Nucleus accumbens (tissue), 56 donors: ENCODE data around the gene IQGAP3.

Experiments
- DNase-seq, 56 donors: peaks; one replicate each; lab custom pipeline; 2025; lab: John Stamatoyannopoulos, UW

IQGAP3 gene

GRCh38 chr1:156486421-156487344, 85.7 kb downstream of the IQGAP3 start:
- DNase-seq: peak in 48 of 56 donors; percentile 16 to 94 (median 68)

DNA sequence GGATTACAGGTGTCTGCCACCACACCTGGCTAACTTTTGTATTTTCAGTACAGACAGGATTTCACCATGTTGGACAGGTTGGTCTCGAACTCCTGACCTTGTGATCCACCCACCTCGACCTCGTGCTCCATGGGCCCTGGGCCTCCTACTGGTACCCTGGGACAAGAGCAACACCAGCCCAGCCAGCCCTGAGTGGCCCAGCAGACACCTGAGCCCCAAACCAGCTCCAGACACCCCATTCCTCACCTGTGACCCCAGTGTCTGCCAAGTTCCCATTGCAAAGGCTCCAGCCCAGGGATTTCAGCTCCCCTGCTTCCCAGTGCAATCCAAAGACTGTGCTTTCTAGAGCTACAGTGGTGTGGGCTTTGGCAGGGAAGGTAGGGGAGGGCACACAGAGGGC, 86.4 kb downstream of the IQGAP3 start:
- no peak for DNase-seq

DNA sequence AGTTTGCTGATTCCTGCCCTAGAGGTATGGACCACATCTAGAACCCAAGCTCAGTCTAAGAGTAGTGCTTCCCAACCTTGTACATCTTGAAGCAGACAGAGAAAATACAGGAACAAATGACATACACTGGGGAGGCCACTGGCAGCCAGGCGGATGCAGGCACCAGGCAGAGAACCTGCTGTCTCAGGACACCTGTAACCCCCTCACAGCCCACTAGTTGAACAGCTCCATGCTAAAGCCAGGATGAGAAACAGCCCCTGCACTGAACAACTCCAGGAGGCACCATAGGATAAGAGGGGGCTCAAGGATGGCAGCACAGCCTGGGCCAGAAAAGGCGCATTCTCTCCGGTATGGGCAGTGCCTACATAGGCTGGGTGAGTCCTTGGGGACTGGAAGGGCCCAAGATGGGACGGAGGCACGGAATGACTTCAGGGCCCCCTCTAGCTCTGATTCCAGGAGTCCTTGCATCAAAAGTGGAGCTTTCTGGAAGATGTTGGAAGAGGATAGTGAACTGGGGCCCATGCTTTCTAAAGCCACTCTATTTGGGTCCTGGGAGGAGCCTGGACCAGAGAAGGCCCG, 87.8 kb downstream of the IQGAP3 start:
- no peak for DNase-seq

DNA sequence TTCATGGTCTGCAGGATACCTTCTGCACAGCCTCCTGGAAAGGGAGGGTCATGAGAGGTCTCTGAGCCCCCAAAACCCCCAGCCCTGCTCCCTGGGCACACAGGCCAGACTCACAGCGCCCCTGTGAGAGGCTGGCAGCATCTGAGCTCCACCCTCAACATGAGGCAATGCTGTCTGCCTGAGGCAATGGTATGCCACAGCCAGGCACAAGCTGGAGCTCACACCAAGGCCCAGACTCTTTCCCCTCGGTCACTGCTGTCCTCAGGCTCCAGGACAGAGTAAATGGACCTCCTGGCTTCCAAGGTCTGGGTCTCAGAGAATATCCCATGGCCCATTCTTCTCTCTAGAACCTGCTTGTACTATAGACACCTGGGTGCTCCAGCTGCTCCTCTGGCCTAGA, 89.0 kb downstream of the IQGAP3 start:
- no peak for DNase-seq

GRCh38 chr1:156482276-156482675, 90.1 kb downstream of the IQGAP3 start:
- DNase-seq: no peak

DNA sequence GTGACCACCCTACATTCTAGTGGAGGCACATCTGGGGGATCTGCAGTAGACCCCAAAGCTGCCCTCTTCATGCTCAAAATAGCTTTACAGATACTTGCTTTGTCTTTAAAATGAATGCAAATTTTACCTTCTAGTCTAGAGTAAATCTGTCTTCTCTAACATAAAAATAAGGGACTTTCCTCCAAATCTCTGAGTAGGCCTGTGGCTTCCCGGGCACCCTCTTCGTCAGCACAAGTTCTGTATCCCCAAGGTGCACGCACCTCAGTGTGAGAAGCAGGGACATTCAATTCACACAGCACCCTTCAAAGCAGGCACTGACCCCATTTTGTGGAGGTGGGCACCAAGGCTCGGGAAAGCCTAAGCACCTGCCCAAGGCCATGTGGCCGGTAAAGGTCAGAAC, 90.8 kb downstream of the IQGAP3 start:
- no peak for DNase-seq

DNA sequence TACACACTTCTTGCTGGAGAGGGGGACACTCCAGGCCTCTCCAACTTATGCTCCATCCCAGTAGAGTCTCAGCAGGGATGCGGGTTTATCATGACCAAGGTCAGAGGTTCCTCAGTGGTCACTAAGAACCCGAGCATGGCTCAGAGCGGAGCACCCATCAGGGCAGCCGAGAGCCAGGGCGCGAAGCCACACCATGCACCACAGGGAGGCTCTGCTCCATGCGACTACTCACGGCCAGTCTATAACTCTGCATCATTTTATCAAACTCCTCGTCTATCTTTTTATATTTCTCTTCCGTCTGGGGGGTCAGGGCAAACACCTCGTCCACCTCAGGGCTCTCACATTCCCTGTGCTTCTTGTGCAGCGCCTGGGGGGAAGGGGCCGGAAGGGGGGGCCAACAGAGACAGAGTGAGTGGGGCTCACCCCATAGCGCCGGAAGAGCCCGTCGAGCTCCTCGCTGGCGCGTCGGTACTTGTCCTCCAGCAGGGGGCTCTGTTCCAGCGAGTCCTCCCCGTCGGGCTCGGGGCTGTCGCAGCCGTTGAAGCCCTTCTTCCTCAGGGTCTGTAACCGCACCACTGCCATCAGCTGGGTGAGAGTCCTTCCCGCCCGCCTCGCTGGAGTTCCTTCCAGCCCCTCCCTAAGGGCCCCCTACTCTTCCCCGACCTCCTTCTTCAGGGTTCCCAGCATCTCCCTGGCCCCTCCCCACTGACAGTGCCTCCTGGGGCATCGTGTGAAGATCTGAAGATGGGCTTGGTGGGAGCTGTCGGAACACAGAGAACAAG, 91.8 kb downstream of the IQGAP3 start:
- peak in 30 of 56 donors; percentile 11 to 69 (median 39) for DNase-seq

DNA sequence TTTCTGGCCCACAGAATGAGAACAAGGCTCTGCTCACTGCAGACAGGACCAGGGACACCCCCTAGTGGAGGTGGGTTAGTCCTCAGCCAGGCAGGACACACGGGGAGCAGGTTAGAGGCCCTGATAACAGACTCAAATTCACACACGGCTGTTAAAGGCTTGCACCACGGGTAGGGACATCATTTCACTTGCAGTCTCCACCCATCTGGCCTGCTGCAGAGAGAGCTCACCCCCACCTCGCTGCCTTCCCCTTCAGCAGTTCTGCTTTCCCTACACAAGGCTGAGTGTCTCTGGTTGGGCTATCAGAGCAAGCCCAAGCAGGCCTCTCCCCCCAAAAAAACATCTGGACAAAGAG, 92.4 kb downstream of the IQGAP3 start:
- DNase-seq: no peak

DNA sequence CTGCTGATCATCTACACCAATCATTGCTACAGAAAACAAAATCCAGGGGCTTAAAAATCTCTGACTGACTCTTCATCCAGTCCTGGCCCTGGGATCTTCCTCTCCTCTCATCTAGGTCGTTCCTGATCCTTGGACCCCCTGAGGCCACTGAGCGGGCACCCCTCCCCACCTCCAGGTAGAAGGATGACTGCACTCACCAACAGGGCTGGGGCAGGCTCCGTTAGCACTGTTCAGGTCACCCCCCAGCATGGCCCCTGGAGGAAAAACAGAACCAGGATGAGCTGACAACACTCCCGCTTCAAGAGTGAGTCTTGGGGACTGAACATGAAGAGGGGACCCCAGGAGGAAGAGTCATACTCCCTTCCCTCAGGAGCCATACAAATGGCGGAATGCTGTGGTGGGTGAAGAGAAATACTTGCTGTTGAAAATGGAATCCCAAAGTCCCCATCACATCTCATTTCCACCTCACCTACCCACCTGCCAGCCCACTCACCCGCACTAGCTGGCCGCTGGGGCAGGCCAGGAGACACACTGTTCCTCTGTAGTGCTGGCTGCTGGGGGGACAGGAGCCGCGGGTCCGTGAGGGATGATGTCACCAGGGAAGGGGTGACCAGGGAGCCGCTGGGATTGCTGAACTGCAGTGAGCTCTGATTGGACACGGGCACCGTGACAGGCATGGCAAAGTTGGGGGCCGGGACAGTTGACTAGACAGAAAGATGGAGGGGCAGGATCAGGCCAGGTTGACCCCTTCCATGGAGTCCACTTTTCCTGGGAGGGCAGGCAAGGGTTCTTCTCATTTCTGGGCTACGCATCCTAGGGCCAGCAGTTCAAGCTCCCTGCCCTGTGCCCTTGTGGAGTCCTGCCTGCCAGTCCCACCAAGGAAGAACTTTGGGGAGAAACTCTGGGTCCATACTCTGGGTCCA, 93.0 kb downstream of the IQGAP3 start:
- DNase-seq: no peak

DNA sequence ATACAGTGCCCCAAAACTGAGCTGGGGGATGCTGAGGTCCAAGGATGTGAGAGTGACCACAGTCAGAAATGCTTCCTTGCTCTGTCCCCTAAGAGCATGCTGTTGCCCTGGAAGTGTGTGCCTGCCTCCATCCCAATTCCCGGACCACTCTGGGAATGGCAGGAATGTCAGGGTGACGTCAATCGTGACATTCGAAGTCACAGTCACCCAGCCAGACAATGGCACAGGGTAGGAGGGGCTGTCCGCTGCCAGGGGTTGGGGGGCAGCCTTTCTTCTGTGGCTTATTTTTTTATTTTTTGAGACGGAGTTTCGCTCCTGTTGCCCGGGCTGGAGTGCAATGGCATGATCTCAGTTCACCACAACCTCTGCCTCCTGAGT, 94.1 kb downstream of the IQGAP3 start:
- DNase-seq: no peak

DNA sequence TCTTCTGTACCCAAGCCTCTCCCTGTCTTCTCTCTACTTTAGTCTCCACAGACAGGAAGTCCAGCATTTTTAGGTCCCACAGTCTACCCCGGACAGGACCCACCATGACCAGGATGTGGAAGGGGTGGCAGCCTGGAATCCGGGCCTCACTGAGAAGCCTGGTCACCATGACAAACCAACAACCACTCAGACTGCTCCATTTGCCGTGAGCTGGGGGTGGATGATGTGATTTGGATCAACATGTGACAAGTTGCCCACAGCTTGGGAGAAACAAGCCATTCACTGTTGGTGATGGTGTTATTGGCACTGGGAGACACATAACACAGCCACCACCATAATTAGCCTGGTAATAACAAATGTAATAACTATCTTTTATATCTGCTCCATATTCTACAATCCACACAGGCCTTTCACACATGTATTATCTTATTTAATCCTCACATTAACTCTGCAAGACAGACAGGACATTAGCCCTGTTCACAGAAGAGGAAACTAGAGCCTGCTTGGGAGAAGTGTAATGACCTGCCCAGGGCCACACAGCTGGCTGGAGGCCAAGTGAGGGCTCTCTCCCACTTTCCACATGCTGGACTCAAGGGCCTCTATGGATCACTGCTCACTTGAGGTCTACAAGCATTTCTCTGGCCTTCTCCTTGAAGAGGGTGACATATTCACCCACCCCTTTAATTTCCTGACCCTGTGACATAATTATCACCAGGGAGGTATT, 94.7 kb downstream of the IQGAP3 start:
- peak in 18 of 56 donors; percentile 14 to 44 (median 34) for DNase-seq

DNA sequence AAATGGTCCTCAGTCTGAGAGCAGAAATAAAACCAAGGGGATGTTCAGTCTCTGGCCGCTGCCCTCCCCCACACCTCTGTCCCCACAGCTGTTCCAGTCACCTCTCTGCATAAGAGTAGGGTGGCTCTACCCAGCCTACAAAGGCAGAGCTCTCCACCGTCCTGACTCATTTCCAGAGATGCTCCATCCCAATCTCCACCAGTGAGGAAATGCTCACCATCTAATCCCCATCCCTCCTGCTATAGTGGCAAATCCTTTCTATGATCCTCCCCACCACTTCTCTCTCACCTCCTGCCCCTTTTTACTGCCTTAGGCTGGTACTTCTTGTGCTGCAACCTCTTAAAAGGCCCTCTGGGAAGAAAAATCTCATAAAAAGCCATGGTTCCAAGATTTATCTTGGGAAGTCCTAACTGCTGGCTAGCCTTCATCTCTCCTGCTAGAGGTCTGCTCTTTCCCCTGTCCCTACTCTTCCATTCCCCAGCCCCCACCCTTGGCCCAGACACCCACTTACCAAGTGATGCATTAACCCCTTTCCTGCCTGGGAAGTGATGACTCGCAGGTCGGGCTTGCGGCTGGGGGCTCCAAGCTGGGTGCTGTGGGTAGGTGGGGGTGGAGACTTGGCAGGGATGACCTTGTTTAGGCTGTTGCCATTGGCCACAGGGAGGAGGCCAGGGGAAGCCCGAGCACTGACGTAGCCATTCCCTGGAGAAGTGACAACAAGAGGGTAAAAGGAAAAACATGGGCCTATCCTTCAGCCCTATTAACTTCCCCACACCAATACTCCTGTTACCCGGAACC, 95.7 kb downstream of the IQGAP3 start:
- DNase-seq: no peak

- DNase-seq: peak in 49 of 56 donors; percentile 27 to 89 (median 58)
Measured at GRCh38 chr1:156475568-156476500, 96.5 kb downstream of the IQGAP3 start.
